NCI-H1048 (cell line): ENCODE data around the gene SPATA20.

Experiments
- DNase-seq: peaks from one replicate; lab custom pipeline; 2025; lab: John Stamatoyannopoulos, UW

The SPATA20 gene

GRCh38 chr17:50540560-50541401, 6.2 kb upstream of the SPATA20 start:
- DNase-seq = no peak

- DNase-seq = no peak
Measured at GRCh38 chr17:50541402-50541715, 5.6 kb upstream of the SPATA20 start.

GRCh38 chr17:50541716-50542688, 5.0 kb upstream of the SPATA20 start:
- peak; percentile 70 for DNase-seq

- DNase-seq = no peak
Measured at GRCh38 chr17:50542795-50543774, 3.9 kb upstream of the SPATA20 start.

GRCh38 chr17:50544516-50544915, 2.5 kb upstream of the SPATA20 start:
- DNase-seq = no peak

GRCh38 chr17:50545311-50545710, 1.7 kb upstream of the SPATA20 start:
- no peak for DNase-seq

- no peak for DNase-seq
Measured at GRCh38 chr17:50546701-50547034, 306 bp upstream of the SPATA20 start.

- DNase-seq = no peak
Measured at GRCh38 chr17:50547736-50548083, 736 bp downstream of the SPATA20 start.

GRCh38 chr17:50548831-50549230, 1.9 kb downstream of the SPATA20 start:
- no peak for DNase-seq

GRCh38 chr17:50549256-50549941, 2.4 kb downstream of the SPATA20 start:
- DNase-seq = no peak

GRCh38 chr17:50549969-50550368, 3.0 kb downstream of the SPATA20 start:
- no peak for DNase-seq

- no peak for DNase-seq
Measured at GRCh38 chr17:50550661-50551432, 3.9 kb downstream of the SPATA20 start.

- DNase-seq = no peak
Measured at GRCh38 chr17:50551433-50551815, 4.5 kb downstream of the SPATA20 start.

GRCh38 chr17:50551884-50552283, 4.9 kb downstream of the SPATA20 start:
- DNase-seq = no peak

GRCh38 chr17:50554201-50554600, 7.2 kb downstream of the SPATA20 start:
- DNase-seq = no peak

GRCh38 chr17:50556803-50557202, 9.8 kb downstream of the SPATA20 start:
- DNase-seq = no peak

- no peak for DNase-seq
Measured at GRCh38 chr17:50557630-50558029, 10.7 kb downstream of the SPATA20 start.

- no peak for DNase-seq
Measured at GRCh38 chr17:50558091-50558490, 11.1 kb downstream of the SPATA20 start.

GRCh38 chr17:50558581-50558940, 11.6 kb downstream of the SPATA20 start:
- no peak for DNase-seq

- no peak for DNase-seq
Measured at GRCh38 chr17:50558941-50559614, 12.1 kb downstream of the SPATA20 start.
